ENCODE measurements around the gene DISP3. TPM values are rescaled to one million over a fixed set of nuclear protein-coding genes. Genes with fewer than 3 reads are reported as not detected.

The DISP3 gene
- total and polyA plus RNA-seq, 2 donors = 0.04 to 0.16 TPM

GRCh38 chr1:11535761-11536572 is 57.0 kb downstream of the DISP3 start:
- Histone ChIP-seq H3K4me3 (ENCODE audit: low read depth, low read length) (no peak overlapping the region), H3K27ac (ENCODE audit: low read depth) (no peak overlapping the region), H3K4me1 (ENCODE audit: insufficient read depth) (no peaks in the 10 kb centered on the region), H3K36me3 (ENCODE audit: insufficient read depth) (no peaks in the 10 kb centered on the region)
- 90% methylated on average over 33 of the region's 33 CpGs for WGBS
- DNase-seq (ENCODE audit: extremely low spot score) = no peak

DNA sequence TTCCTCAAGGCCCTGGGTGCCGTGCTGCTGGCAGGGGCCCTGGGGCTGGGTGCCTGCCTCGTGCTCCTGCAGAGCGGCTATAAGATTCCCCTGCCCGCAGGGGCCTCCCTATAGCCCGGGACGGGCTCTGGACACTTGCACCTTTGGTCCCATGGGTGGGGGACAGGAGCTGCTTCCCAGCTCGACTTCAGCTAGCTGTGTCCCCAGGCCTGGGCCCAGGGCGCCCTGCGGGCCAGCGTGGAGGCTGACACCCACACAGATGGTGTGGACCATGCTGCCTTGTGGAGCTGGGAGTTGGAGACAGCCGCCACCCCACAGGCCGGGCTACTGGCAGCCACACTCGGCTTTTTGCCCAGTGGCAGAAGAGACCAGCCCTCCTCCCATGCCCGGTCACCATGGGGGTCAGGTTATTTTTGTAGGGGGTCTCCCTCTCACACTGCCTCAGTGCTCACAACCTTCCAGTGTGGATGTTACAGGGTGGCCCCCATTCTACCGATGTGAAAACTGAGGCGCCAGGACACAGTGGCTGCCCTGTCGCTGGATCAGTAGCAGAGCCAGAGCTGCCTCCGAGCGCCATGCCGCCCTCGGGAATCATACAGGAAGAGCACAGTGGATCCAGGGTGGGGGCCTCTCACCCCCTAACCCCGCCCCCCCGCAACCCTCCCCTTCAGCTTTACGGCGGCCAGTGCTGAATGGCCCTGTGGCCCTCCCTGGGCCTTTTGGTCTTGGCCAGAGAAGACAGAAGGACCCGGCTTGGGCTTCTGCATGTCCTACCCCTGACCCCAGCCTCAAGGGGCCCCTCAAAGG is 57.8 kb downstream of the DISP3 start:
- H3K4me3 ChIP-seq (ENCODE audit: low read depth, low read length) = no peak overlapping the region
- no peak for DNase-seq (ENCODE audit: extremely low spot score)
- WGBS = 77% methylated on average over 26 of the region's 26 CpGs
- no peaks in the 10 kb centered on the region for H3K4me1 ChIP-seq (ENCODE audit: insufficient read depth)
- no peaks in the 10 kb centered on the region for H3K36me3 ChIP-seq (ENCODE audit: insufficient read depth)
- no peak overlapping the region for H3K27ac ChIP-seq (ENCODE audit: low read depth)

- no peaks in the 10 kb centered on the region for H3K36me3 ChIP-seq (ENCODE audit: insufficient read depth)
- DNase-seq (ENCODE audit: extremely low spot score) = no peak
- no peak overlapping the region for H3K4me3 ChIP-seq (ENCODE audit: low read depth, low read length)
- 54% methylated on average over 9 of the region's 9 CpGs for WGBS
- no peak overlapping the region for H3K27ac ChIP-seq (ENCODE audit: low read depth)
- H3K4me1 ChIP-seq (ENCODE audit: insufficient read depth) = no peaks in the 10 kb centered on the region
Measured at GRCh38 chr1:11537380-11537764, 58.4 kb downstream of the DISP3 start.

GRCh38 chr1:11537854-11538591 is 59.1 kb downstream of the DISP3 start:
- DNase-seq (ENCODE audit: extremely low spot score) = no peak
- Histone ChIP-seq H3K4me1 (ENCODE audit: insufficient read depth) (no peaks in the 10 kb centered on the region), H3K4me3 (ENCODE audit: low read depth, low read length) (no peak overlapping the region), H3K27ac (ENCODE audit: low read depth) (no peak overlapping the region), H3K36me3 (ENCODE audit: insufficient read depth) (no peaks in the 10 kb centered on the region)
- WGBS = 80% methylated on average over 14 of the region's 14 CpGs

- Histone ChIP-seq H3K4me3 (ENCODE audit: low read depth, low read length) (no peak overlapping the region), H3K36me3 (ENCODE audit: insufficient read depth) (no peaks in the 10 kb centered on the region), H3K4me1 (ENCODE audit: insufficient read depth) (no peaks in the 10 kb centered on the region), H3K27ac (ENCODE audit: low read depth) (no peak overlapping the region)
- 71% methylated on average over 9 of the region's 9 CpGs for WGBS
- no peak for DNase-seq (ENCODE audit: extremely low spot score)
Measured at GRCh38 chr1:11538886-11539285, 59.9 kb downstream of the DISP3 start.

DNA sequence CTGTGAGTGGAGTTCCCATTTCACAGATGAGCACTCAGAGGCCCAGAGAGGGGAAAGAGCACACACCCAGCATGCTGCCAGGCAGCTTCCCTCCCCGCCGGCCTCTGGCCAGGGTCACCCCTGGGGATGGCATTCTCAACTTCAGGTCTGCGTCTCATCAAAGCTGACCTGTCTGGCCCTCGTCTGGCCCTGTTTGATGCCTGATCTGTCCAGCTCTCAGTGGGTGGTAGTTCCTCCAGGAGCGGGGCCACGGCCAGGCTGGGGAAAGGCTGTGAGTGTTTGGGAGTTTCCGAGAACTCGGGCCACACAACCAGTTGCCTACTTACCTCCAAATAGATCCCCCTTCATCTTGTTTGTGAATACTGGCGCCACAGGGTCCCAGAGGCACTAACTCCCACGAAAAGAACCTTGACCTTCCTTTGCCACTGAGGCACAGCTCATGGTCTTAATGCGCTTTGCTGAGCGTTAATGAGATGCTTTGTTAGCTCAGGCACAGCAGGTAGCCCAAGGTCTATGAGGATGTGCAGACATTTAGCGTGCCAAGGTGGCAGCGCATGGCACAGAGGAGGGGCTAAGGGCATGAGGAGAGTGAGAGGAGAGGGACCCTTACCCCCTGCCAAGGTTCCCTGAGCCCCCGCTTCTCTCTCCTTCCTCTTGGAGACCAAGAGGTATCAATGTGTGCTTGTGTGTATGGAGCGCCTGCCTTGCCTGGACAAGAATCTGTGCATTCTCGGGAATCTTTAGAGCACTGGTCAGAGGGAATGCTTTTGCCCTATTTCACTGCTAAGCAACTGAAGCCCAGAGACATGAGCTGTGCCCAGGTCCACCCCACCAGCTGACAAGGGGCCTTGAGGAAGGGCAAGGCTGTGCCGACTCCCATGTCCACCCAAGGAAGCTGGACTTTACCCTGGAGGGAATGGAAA is 61.2 kb downstream of the DISP3 start:
- no peak for DNase-seq (ENCODE audit: extremely low spot score)
- 58% methylated on average over 18 of the region's 18 CpGs for WGBS
- H3K4me1 ChIP-seq (ENCODE audit: insufficient read depth) = no peaks in the 10 kb centered on the region
- no peak overlapping the region for H3K4me3 ChIP-seq (ENCODE audit: low read depth, low read length)
- H3K36me3 ChIP-seq (ENCODE audit: insufficient read depth) = no peaks in the 10 kb centered on the region
- no peak overlapping the region for H3K27ac ChIP-seq (ENCODE audit: low read depth)

GRCh38 chr1:11540773-11541160 is 61.8 kb downstream of the DISP3 start:
- Histone ChIP-seq H3K27ac (ENCODE audit: low read depth) (no peak overlapping the region), H3K4me1 (ENCODE audit: insufficient read depth) (no peaks in the 10 kb centered on the region), H3K4me3 (ENCODE audit: low read depth, low read length) (no peak overlapping the region), H3K36me3 (ENCODE audit: insufficient read depth) (no peaks in the 10 kb centered on the region)
- 66% methylated on average over 12 of the region's 12 CpGs for WGBS
- DNase-seq (ENCODE audit: extremely low spot score) = no peak

DNA sequence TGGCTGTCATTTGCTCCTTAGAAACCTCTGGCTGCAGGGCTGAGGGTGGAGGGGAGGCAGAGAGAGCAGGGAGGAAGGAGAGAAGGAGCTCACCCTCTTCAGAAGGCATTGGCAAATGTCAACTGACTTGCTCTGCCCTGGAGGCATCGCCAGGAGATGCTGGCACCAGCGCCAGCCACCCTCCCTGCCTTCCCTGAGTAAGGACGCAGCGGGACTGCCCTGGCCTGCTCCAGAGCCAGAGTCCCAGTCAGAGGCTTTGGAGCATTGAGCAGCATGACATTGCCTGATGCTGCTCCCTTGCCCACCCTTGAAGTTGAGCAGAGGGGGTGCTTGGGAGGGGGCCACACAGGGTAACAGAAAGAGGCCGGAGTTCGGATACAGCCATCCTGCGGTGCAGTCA is 62.3 kb downstream of the DISP3 start:
- DNase-seq (ENCODE audit: extremely low spot score) = no peak
- H3K4me3 ChIP-seq (ENCODE audit: low read depth, low read length) = no peak overlapping the region
- H3K4me1 ChIP-seq (ENCODE audit: insufficient read depth) = no peaks in the 10 kb centered on the region
- H3K27ac ChIP-seq (ENCODE audit: low read depth) = no peak overlapping the region
- WGBS = 89% methylated on average over 7 of the region's 7 CpGs
- H3K36me3 ChIP-seq (ENCODE audit: insufficient read depth) = no peaks in the 10 kb centered on the region

GRCh38 chr1:11541956-11542355 is 63.0 kb downstream of the DISP3 start:
- Histone ChIP-seq H3K4me3 (ENCODE audit: low read depth, low read length) (no peak overlapping the region), H3K4me1 (ENCODE audit: insufficient read depth) (no peaks in the 10 kb centered on the region), H3K27ac (ENCODE audit: low read depth) (no peak overlapping the region), H3K36me3 (ENCODE audit: insufficient read depth) (no peaks in the 10 kb centered on the region)
- 55% methylated on average over 7 of the region's 7 CpGs for WGBS
- no peak for DNase-seq (ENCODE audit: extremely low spot score)

- 68% methylated on average over 4 of the region's 4 CpGs for WGBS
- DNase-seq (ENCODE audit: extremely low spot score) = no peak
Measured at GRCh38 chr1:11543392-11543791, 64.4 kb downstream of the DISP3 start.

DNA sequence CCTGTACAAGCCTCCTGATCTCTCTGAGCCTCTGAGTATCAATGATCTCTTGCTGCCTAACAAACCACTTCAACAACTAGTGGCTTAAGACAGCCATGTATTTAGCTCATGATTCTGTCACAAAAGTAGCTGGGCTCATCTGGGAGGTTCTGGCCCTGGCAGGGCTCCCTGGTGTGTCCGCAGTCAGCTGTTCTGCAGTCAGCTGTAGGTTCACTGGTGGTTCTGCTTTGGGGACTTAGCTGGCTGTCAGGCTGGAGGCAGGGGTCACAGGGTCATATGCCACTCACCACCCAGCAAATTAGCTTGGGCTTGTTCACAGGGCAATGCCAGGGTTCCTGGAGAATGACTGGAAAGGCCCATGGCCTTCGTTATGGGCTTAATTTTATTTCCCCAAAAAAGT is 64.8 kb downstream of the DISP3 start:
- H3K4me3 ChIP-seq (ENCODE audit: low read depth, low read length) = no peak overlapping the region
- 85% methylated on average over 2 of the region's 2 CpGs for WGBS
- no peaks in the 10 kb centered on the region for H3K4me1 ChIP-seq (ENCODE audit: insufficient read depth)
- no peak overlapping the region for H3K27ac ChIP-seq (ENCODE audit: low read depth)
- H3K36me3 ChIP-seq (ENCODE audit: insufficient read depth) = no peaks in the 10 kb centered on the region
- DNase-seq (ENCODE audit: extremely low spot score) = no peak

More at GRCh38 chr1:11543392-11543791, 64.4 kb downstream of the DISP3 start:
- Histone ChIP-seq H3K4me3 (ENCODE audit: low read depth, low read length) (no peak overlapping the region), H3K27ac (ENCODE audit: low read depth) (no peak overlapping the region), H3K36me3 (ENCODE audit: insufficient read depth) (no peaks in the 10 kb centered on the region), H3K4me1 (ENCODE audit: insufficient read depth) (no peaks in the 10 kb centered on the region)

- no peak for DNase-seq (ENCODE audit: extremely low spot score)
- Histone ChIP-seq H3K4me1 (ENCODE audit: insufficient read depth) (no peaks in the 10 kb centered on the region), H3K4me3 (ENCODE audit: low read depth, low read length) (no peak overlapping the region), H3K27ac (ENCODE audit: low read depth) (no peak overlapping the region), H3K36me3 (ENCODE audit: insufficient read depth) (no peaks in the 10 kb centered on the region)
- 68% methylated on average over 4 of the region's 4 CpGs for WGBS
Measured at GRCh38 chr1:11546456-11546855, 67.5 kb downstream of the DISP3 start.
